ENCODE data around the gene SNAPC1. TPM values are rescaled to one million over a fixed set of nuclear protein-coding genes. Genes with fewer than 3 reads are reported as not detected.

Gene SNAPC1
- total RNA-seq, 1 experiment from 2014 or later = 6.8 TPM

- no peak overlapping the region for H2BK20ac ChIP-seq (ENCODE audit: low read depth, low read length, poor library complexity, severe bottlenecking)
- H3K4ac ChIP-seq (ENCODE audit: low read depth, low read length) = no peak overlapping the region
- H2AK5ac ChIP-seq (ENCODE audit: insufficient read length, low read length) = no peak overlapping the region
- H3K4me2 ChIP-seq (ENCODE audit: insufficient read depth, insufficient read length, low read length) = no peak overlapping the region
- TF ChIP-seq CTCF (conservative IDR thresholded peaks at IDR 0.05) = no peak
- H3K9me3 ChIP-seq (ENCODE audit: control insufficient read depth, low read depth, low read length) = no peaks in the 10 kb centered on the region
- H3K23ac ChIP-seq (ENCODE audit: insufficient read length, low read depth, low read length) = no peak overlapping the region
- H2BK5ac ChIP-seq (ENCODE audit: insufficient read length, low read length) = no peak overlapping the region
- H3K56ac ChIP-seq (ENCODE audit: insufficient read length, low read depth, low read length) = no peak overlapping the region
- Mint-ChIP-seq H3K27ac (no peak overlapping the region), H3K9me3 (peaks cover 2 to 4% of the 10 kb centered on the region in 2 experiments; a peak in 2 of 5 replicates), H3K36me3 (ENCODE audit: insufficient read depth in 1 of 3, low read depth in 3 of 3) (no peaks in the 10 kb centered on the region), H3K27me3 (ENCODE audit: low read depth) (peaks cover 5% of the 10 kb centered on the region; the same call in 1 of the 2 replicates), H3K4me1 (peaks cover 15 to 16% of the 10 kb centered on the region in 2 experiments), H3K4me3 (no peak overlapping the region)
- no peak overlapping the region for H3K14ac ChIP-seq (ENCODE audit: insufficient read depth, low read length)
- H2BK15ac ChIP-seq (ENCODE audit: low read depth, low read length) = no peak overlapping the region
- peaks cover 2% of the 10 kb centered on the region; the same call in 1 of the 2 replicates for H3K4me1 ChIP-seq (ENCODE audit: insufficient read depth, low read length)
- no peak overlapping the region for H2BK12ac ChIP-seq (ENCODE audit: insufficient read length, low read depth, low read length)
- no peak for DNase-seq
- H4K91ac ChIP-seq (ENCODE audit: insufficient read length, low read depth, low read length) = no peak overlapping the region
- H4K20me1 ChIP-seq (ENCODE audit: control insufficient read depth, insufficient read depth, insufficient read length) = no peaks in the 10 kb centered on the region
- no CpG with 5 or more reads among the region's 4 CpGs for WGBS (ENCODE audit: extremely low coverage, insufficient read length, low lambda C conversion rate)
- no peaks in the 10 kb centered on the region for H3K79me1 ChIP-seq (ENCODE audit: insufficient read depth, low read depth, low read length, poor library complexity, severe bottlenecking)
- no peak overlapping the region for H2BK120ac ChIP-seq (ENCODE audit: low read depth, low read length, poor library complexity, severe bottlenecking)
- H3K79me2 ChIP-seq (ENCODE audit: insufficient read depth, low read length) = no peaks in the 10 kb centered on the region
- H4K8ac ChIP-seq (replicated peaks; ENCODE audit: insufficient read length, low read depth, low read length) = no peak overlapping the region
- H3K23me2 ChIP-seq (ENCODE audit: insufficient read length, low read depth, low read length, poor library complexity, severe bottlenecking) = no peaks in the 10 kb centered on the region
- no peak overlapping the region for H3K9ac ChIP-seq (ENCODE audit: extremely low read depth, insufficient read length, low read length)
- H4K5ac ChIP-seq (ENCODE audit: insufficient read length, low read depth, low read length) = no peak overlapping the region
- no peaks in the 10 kb centered on the region for H3K27me3 ChIP-seq (ENCODE audit: insufficient read depth, low read length)
- no peak overlapping the region for H2AFZ ChIP-seq (ENCODE audit: low read length)
- H3K27ac ChIP-seq (ENCODE audit: insufficient read length, low read depth, low read length) = no peak overlapping the region
- H3K18ac ChIP-seq (ENCODE audit: insufficient read length, low read depth, low read length) = no peak overlapping the region
- H3T11ph ChIP-seq (ENCODE audit: low read length) = no peak overlapping the region
Observed at GRCh38 chr14:61839507-61839906, 77.3 kb downstream of the SNAPC1 start.

All from H9 (cell line).